Activated CD8-positive, alpha-beta memory T cell treated with anti-CD3 and anti-CD28 coated beads, Interleukin-2, amount 50 U/mL, for 48 hours (primary cell): Measurements from ENCODE around the gene NKAIN4.

Experiments
- DNase-seq: peaks from one replicate; pipeline ENCODE4 v3.0.0-alpha.2; 2020

The NKAIN4 gene

DNA sequence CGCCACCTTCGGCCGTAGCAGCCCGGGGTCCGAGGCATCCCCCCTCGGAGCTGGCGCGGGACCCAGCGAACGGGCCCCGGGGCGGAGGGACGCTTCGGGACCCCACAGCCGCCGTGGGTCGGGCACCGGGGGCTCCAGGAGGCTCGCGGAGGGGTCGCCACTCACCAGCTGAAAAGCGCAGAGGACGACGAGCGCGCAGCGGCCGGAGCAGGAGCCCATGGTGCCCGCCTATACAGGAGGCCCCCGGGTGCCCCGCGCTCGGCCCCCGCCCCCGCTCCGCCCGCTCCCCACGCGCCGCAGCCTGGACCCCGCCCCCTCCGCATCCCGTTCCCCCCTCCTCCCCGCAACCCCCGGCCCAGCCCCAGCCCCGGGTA is at the start of gene NKAIN4:
TSS of gene NKAIN4 (minus strand) at position 232 of the 374 bp plus-strand sequence. CDS start at position 219, 13 bp downstream.
- DNase-seq: no peak

GRCh38 chr20:63303095-63303666 is 48.9 kb upstream of the NKAIN4 start:
- DNase-seq: no peak

DNA sequence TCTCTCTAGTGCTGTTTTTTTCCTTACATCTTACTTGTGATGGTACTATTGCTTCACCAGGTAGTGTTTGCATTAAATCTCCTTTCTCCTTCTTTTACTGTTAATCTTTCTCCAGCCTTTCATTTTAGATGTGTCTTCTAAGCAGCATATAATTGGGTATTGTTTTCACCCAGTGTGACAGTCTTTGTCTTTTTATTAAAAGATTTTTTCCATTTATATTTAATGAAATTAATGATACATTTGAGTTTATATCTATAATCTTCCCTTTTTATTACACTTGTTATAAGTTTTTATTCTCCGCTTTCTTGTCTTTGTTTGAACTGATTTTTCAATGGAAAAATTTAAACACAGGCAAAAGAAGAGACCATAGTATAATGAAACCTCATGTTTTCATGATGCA is 47.4 kb upstream of the NKAIN4 start:
- no peak for DNase-seq

GRCh38 chr20:63298731-63299312 is 44.6 kb upstream of the NKAIN4 start:
- no peak for DNase-seq

DNA sequence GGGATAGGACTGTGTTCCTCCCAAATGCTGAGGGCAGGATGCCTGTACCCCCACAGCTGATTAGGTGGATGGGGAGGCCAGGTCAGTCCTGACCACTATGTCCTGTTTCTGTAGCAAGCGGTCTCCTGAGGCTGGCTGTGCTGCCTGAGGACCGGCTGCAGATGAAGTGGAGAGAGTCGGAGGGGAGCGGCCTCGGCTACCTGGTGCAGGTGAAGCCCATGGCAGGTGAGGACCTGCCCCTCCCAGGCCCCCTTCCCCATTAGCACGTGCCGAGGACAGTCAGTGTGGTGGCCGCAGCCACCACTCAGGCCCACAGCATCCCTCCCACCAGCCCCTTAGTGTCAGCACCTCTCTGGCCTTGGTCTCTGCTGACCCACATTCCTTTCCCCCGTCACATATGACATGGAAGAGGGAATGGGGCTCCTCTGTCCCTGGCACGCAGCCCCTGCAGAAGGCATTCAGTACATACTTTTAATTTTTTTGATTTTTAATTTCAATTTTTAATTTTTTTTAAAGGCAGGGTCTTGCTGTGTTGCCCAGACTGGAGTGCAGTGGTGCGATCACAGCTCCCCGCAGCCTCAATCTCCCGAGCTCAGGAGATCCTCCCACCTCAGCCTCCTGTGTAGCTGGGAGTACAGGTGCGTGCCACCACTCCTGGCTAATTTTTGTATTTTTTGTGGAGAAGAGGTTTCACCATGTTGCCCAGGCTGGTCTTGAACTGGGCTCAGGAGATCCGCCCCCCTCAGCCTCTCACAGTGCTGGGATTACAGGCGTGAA is 43.7 kb upstream of the NKAIN4 start:
- no peak for DNase-seq

- DNase-seq: no peak
These were observed 43.1 kb upstream of the NKAIN4 start for GRCh38 chr20:63297371-63297781.

- no peak for DNase-seq
These were observed 42.5 kb upstream of the NKAIN4 start for GRCh38 chr20:63296531-63297299.

- DNase-seq: no peak
These were observed 41.6 kb upstream of the NKAIN4 start for GRCh38 chr20:63295846-63296245.

DNA sequence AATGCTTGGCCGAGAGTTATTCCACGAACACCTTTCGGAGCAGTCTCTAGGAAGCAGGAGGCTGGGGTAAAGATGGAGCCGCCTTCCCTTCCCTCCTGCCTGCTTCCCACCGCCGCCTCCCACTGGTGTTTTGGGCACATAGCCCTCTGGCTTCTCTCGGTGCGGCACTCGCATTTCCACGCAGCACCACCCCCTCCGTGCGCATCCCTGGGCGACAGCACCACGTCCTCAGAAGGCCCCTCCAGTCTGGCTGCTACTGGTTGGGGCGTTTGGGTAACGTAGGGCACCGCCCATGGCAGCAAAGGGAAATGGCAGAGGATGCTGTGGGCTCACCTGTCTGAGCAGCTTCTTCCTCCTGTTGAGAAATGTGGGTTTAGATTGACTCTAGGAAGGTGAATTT is 41.2 kb upstream of the NKAIN4 start:
- no peak for DNase-seq

GRCh38 chr20:63295018-63295417 is 40.8 kb upstream of the NKAIN4 start:
- no peak for DNase-seq

- no peak for DNase-seq
These were observed 40.3 kb upstream of the NKAIN4 start for GRCh38 chr20:63294536-63294900.

GRCh38 chr20:63293871-63294535 is 39.7 kb upstream of the NKAIN4 start:
- no peak for DNase-seq

DNA sequence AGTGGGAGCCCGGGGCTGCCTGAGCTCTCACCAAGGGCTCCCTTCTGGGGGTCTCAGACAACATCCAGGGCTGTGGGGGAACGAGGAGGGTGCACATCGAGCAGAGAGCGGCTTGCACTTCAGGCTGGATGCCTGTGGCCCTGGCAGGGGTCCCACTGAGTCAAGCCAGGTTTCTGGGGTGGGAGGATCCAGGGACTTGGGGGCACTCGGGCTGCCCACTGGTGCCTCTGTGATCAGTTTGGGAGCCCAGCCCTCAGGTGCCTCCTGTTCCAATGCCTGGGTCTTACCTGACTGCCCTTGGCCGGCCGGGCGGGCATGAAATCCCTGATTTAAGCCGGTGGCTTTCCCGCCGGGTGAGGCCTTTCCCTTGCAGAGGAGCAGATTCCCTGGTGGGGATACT is 39.2 kb upstream of the NKAIN4 start:
- DNase-seq: no peak

DNA sequence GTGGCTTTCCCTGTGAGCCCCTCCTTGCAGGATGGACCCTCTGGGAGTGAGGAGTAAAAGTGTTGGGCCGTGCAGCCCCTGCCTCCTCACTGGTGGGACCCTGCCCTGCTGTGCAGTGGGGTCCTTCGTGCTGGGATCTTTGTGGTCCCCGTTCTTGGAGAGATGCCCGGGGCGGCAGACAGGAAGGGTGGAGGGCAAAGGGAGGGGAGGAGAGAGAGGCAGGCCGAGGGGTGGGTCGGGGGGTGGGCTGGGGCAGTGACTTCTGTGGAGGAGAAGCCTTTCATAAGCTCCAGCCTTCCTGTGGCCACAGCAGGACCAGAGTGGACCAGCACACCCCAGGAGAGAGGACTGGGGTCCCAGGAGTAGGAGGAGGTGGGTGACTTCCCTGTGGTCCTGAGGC is 38.6 kb upstream of the NKAIN4 start, which contains the start of gene COL20A1:
TSS of gene COL20A1 (plus strand) at position 283 of the 400 bp plus-strand sequence. CDS start 1,922 bp downstream, outside the sequence.
- no peak for DNase-seq

GRCh38 chr20:63292292-63292701 is 38.0 kb upstream of the NKAIN4 start:
- DNase-seq: no peak

- no peak for DNase-seq
These were observed 37.5 kb upstream of the NKAIN4 start for GRCh38 chr20:63291811-63292210.

DNA sequence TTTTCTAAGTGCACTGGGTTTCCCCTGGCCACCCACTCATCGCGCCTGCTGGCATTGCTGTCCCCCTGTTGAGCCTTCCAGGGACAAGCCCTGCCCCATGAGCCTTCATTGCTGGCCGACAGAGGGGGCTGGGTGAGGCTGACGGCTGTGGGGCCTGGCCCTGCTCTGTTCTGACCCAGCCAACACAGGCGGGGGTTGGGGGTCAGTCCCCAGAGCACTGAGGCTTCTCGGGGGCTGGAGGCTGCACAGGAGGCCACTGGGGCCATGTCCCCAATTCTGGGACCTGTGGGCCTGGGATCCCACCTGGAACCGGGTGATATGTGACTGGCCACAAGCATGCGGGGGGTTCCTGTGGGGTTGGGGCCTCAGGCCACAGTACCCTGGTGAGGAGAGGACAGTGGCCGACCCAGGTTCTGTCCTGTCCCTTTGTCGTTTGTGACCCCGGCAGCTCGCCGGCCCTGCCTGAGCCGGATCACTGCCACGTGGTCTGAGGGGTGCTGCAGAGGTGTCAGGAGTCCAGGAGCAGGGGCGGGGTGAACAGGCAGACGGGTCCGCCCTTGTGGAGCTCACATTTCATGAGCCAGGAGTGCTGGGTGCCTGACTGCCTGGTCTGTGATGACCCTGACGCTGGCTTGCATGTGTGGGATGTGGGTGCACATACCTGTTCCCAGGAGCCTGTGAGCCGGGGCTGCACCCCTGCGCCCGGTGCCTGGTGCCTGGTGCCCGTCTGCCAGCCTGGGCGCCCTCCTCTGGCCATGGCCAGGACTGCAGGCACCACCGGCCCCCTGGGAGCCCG is 36.6 kb upstream of the NKAIN4 start:
- peak; percentile 93 for DNase-seq

- DNase-seq: no peak
These were observed 35.9 kb upstream of the NKAIN4 start for GRCh38 chr20:63290136-63290676.

- no peak for DNase-seq
These were observed 35.3 kb upstream of the NKAIN4 start for GRCh38 chr20:63289311-63290135.

DNA sequence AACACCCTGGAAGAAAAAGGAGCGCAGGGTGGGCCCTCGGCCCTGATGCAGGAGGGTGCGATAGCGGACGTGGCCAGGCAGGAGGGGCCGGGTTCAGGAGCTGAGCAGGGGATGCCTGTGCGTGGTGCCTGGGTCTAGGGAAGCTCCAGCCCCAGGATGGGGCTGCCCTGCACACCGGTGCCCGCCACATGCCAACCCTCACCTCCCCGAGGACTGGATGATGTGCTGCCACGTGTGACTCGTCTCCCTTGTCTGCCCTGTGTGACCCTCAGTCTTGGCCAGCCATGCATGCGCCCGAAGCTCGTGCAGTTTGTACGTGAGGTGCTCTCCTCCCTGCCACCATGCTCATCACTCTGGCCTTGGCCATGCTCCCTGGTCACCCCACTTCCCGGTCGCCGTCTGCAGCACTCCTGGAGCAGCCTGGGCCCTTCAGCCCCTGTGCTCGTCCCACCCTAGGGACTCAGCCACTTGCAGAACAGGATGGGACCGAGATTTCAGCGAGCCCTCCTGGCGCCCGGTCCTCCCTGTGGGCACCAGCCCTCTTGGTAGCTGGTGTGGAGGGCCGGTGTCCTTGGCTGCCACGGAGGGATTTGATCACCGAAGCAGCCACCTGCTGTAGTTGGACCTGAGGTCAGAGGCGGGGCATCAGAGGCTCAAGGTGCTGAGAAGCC is 34.5 kb upstream of the NKAIN4 start:
- no peak for DNase-seq
